Colonic mucosa (tissue), 4 donors: ENCODE results near the gene PAPLN. TPM values are rescaled to one million over a fixed set of nuclear protein-coding genes. Genes with fewer than 3 reads are reported as not detected.

Experiments
- DNase-seq: peaks from one replicate; pipeline ENCODE4 v3.0.0-alpha.2; 2020
- H3K27ac ChIP-seq: fragments of 200-600 bp; one replicate; pipeline ENCODE4 v1.8.0; 2021
- H3K27me3 ChIP-seq: fragments of 200-600 bp; one replicate; pipeline ENCODE4 v1.8.0; 2021
- H3K36me3 ChIP-seq: fragments of 200-600 bp; one replicate; pipeline ENCODE4 v1.8.0; 2021
- H3K4me1 ChIP-seq: fragments of 200-600 bp; one replicate; pipeline ENCODE4 v1.8.0; 2021; ENCODE audit warnings: mild to moderate bottlenecking
- H3K4me3 ChIP-seq: fragments of 200-600 bp; one replicate; pipeline ENCODE4 v1.8.0; 2021
- H3K9ac ChIP-seq, 2 donors: one replicate each; pipeline ENCODE4 v1.7.0; 2013; ENCODE audit warnings: control low read depth in 2 of 2, low read depth in 2 of 2, low read length in 2 of 2
- H3K9me3 ChIP-seq: fragments of 200-600 bp; one replicate; pipeline ENCODE4 v1.8.0; 2021
- CTCF ChIP-seq: fragments of 200-600 bp; IDR thresholded peaks from one replicate; pipeline ENCODE4 v1.8.0; 2022; ENCODE audit warnings: antibody characterized with exemption, mild to moderate bottlenecking
- intact Hi-C: fragments of 100-400 bp; cut with DNase I; formaldehyde crosslinking; loops from one replicate; pipeline ENCODE4 v1.14.1; 2022
- total RNA-seq, 2 donors: library from RNA; stranded (reverse); fragmentation: NEBNext Ultra II Directional in 1 of 2; extraction: Animal tissue kit (Norgen Biotek cat#: 25700) in 1 of 2; gene quantifications; one replicate each; pipeline ENCODE4 v1.2.1, GENCODE V29; 2021
- donor health status: healthy.
- donor health status: DM: no; HTN: no; CAD: no.
- donor health status: DM: no; HTN: no; CAD: no.

PAPLN gene
- total RNA-seq, 2 donors from 2014 or later = 3.2 to 4.3 TPM

- no peak for DNase-seq
- Histone ChIP-seq H3K27ac (no peak overlapping the region), H3K36me3 (no peaks in the 10 kb centered on the region), H3K9me3 (no peaks in the 10 kb centered on the region), H3K4me1 (peaks cover 12% of the 10 kb centered on the region), H3K9ac (no peak overlapping the region), H3K27me3 (no peaks in the 10 kb centered on the region), H3K4me3 (no peak overlapping the region)
- TF ChIP-seq CTCF = no peak
- intact Hi-C loops = no loop called here
These were observed 86.6 kb downstream of the PAPLN start for GRCh38 chr14:73323896-73324399.

Other genes starting within 250 kb of the PAPLN start
- 10 to 100 TPM; 11.7 to 17.5 TPM for gene ZFYVE1, start 210.4 kb upstream of the PAPLN start, total RNA-seq
- gene RBM25, start 179.0 kb upstream of the PAPLN start, total RNA-seq = 10 to 100 TPM; 57.0 to 62.8 TPM
- 100 to 1,000 TPM in 1 of 2 donors, 10 to 100 TPM in 1; 76.4 to 103 TPM for gene PSEN1, start 101.0 kb upstream of the PAPLN start, total RNA-seq
- gene NUMB, start 221.0 kb downstream of the PAPLN start, total RNA-seq = 100 to 1,000 TPM in 1 of 2 donors, 10 to 100 TPM in 1; 83.1 to 116 TPM